ENCODE data around the gene VTI1A. TPM values are rescaled to one million over a fixed set of nuclear protein-coding genes. Genes with fewer than 3 reads are reported as not detected.
"Not testable (repeated sequence)": the region's sequence is repeated elsewhere in the genome, so short reads cannot be mapped to it uniquely, and the experiment has no call there.

The VTI1A gene
- total RNA-seq, 2 donors from 2014 or later, result 21.0 to 29.6 TPM

GRCh38 chr10:112585960-112586359 is 138.9 kb downstream of the VTI1A start:
- H3K36me3 ChIP-seq, result no peaks in the 10 kb centered on the region
- peaks cover 0 to 4% of the 10 kb centered on the region in 2 donors for H3K4me1 ChIP-seq
- no peak for DNase-seq (ENCODE audit: low spot score)
- TF ChIP-seq, protein P1, sequence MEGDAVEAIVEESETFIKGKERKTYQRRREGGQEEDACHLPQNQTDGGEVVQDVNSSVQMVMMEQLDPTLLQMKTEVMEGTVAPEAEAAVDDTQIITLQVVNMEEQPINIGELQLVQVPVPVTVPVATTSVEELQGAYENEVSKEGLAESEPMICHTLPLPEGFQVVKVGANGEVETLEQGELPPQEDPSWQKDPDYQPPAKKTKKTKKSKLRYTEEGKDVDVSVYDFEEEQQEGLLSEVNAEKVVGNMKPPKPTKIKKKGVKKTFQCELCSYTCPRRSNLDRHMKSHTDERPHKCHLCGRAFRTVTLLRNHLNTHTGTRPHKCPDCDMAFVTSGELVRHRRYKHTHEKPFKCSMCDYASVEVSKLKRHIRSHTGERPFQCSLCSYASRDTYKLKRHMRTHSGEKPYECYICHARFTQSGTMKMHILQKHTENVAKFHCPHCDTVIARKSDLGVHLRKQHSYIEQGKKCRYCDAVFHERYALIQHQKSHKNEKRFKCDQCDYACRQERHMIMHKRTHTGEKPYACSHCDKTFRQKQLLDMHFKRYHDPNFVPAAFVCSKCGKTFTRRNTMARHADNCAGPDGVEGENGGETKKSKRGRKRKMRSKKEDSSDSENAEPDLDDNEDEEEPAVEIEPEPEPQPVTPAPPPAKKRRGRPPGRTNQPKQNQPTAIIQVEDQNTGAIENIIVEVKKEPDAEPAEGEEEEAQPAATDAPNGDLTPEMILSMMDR (IDR thresholded peaks at IDR 0.05), result no peak
- H3K4me3 ChIP-seq, result no peak overlapping the region
- H3K27me3 ChIP-seq, result no peaks in the 10 kb centered on the region
- H3K9me3 ChIP-seq, result no peaks in the 10 kb centered on the region
- no peak overlapping the region for H3K27ac ChIP-seq

DNA sequence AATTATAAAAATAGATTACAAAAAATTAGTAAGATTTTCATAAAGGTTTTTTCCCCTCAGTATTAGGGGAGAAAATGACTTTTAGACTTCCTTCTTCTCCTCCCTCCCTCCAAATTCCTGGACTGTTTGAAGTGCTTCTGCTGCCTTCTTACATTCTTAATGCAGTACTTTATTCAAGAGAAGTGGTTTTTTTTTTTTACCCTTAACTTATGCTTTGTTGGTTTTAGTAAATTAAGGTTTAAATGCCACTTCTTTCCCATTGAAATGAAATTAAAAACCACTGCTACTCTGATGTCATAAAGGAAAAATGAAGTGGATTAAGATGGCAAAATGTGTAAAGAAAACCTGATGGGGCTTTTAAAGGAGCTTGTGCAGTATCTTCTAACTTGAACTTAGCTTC is 140.7 kb downstream of the VTI1A start:
- no peaks in the 10 kb centered on the region for H3K36me3 ChIP-seq
- no peak for DNase-seq (ENCODE audit: low spot score)
- no peak overlapping the region for H3K27ac ChIP-seq
- TF ChIP-seq, protein P1 (IDR thresholded peaks at IDR 0.05), result no peak
- no peaks in the 10 kb centered on the region for H3K27me3 ChIP-seq
- no peaks in the 10 kb centered on the region for H3K9me3 ChIP-seq
- H3K4me1 ChIP-seq, result peaks cover 0 to 4% of the 10 kb centered on the region in 2 donors
- H3K4me3 ChIP-seq, result no peak overlapping the region

DNA sequence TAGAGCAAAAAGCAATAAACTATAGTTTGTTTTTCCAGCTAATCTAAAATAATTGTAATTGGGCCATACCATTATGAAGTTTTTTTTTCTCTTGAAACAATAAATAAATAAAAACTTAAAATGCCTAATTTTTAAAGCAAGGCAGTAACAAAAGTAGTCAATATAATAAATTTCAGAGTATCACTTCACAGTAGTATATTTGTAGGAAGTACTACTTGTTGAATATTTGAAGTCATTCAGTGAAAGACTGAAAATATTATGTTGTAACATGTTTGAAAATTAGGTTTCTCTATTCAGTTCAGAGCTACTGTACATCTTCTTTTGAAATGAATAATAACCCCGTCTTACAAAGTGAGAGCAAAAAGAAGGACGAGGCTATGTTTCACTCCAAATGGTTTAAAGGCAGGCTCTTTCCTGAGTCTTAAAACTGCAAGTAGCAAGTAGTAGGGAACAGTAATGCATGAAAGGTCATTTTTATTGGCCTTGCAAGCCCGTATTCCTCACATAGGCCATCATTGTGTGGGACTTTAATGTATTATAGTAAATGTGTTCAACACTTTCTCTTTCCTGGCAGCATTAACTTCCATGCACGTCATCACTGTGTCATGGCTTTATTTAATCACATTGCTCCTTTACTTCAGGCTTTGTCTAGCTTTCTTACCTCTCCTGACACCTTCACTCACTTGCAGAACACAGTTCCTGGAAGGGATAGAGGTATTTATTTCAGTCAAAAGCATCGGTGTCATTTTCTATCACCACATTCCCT is 141.4 kb downstream of the VTI1A start:
- DNase-seq (ENCODE audit: low spot score), result no peak
- no peak overlapping the region for H3K4me3 ChIP-seq
- no peaks in the 10 kb centered on the region for H3K27me3 ChIP-seq
- TF ChIP-seq, protein P1 (IDR thresholded peaks at IDR 0.05), result no peak
- H3K9me3 ChIP-seq, result no peaks in the 10 kb centered on the region
- no peak overlapping the region for H3K27ac ChIP-seq
- H3K4me1 ChIP-seq, result peaks cover 0 to 4% of the 10 kb centered on the region in 2 donors
- H3K36me3 ChIP-seq, result no peaks in the 10 kb centered on the region

DNA sequence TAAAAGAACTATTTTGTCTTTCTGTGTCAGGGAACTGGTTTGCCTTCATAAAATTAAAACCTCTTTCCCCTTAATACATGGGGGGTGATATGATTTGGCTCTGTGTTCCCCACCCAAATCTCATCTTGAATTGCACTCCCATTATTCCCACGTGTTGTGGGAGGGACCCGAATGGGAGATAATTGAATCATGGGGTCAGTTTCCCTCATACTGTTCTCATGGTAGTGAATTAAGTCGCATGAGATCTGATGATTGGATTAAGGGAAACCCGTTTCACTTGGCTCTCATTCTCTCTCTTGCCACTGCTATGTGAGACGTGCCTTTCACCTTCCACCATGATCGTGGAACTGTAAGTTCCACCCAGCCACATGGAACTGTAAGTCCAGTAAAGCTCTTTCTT is 142.1 kb downstream of the VTI1A start:
- DNase-seq (ENCODE audit: low spot score), result no peak
- Histone ChIP-seq H3K4me1 (peaks cover 0 to 4% of the 10 kb centered on the region in 2 donors), H3K9me3 (no peaks in the 10 kb centered on the region), H3K4me3 (no peak overlapping the region), H3K27me3 (no peaks in the 10 kb centered on the region), H3K27ac (no peak overlapping the region), H3K36me3 (no peaks in the 10 kb centered on the region)
- TF ChIP-seq, protein P1 (IDR thresholded peaks at IDR 0.05), result no peak

DNA sequence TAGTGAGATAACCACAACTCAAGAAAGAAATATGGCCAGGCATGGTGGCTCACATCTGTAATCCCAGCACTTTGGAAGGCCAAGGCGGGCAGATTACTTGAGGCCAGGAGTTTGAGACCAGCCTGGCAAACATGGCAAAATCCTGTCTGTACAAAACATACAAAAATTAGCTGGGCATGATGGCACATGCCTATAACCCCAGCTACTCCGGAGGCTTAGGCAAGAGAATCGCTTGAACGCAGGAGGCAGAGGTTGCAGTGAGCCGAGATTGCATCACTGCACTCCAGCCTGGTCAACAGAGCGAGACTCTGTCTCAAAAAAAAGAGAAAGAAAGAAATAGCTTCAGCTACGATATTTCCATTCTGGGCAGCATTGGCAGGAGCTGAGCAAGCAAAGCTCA is 143.8 kb downstream of the VTI1A start:
- not testable (repeated sequence) for H3K4me3 ChIP-seq, H3K9me3 ChIP-seq, H3K36me3 ChIP-seq

GRCh38 chr10:112593023-112593422 is 146.0 kb downstream of the VTI1A start:
- Histone ChIP-seq H3K27me3 (no peaks in the 10 kb centered on the region), H3K4me1 (no peaks in the 10 kb centered on the region), H3K36me3 (no peaks in the 10 kb centered on the region), H3K4me3 (no peak overlapping the region), H3K9me3 (no peaks in the 10 kb centered on the region), H3K27ac (no peak overlapping the region)
- DNase-seq (ENCODE audit: low spot score), result no peak
- TF ChIP-seq, protein P1 (IDR thresholded peaks at IDR 0.05), result no peak

More for the DNA sequence above, 143.8 kb downstream of the VTI1A start:
- not testable (repeated sequence) for H3K4me1 ChIP-seq; DNase-seq (ENCODE audit: low spot score); H3K27me3 ChIP-seq; H3K27ac ChIP-seq

All from right atrium auricular region (tissue), 2 donors.